ENCODE measurements around the gene LY6G5B. TPM values are rescaled to one million over a fixed set of nuclear protein-coding genes. Genes with fewer than 3 reads are reported as not detected.

LY6G5B gene
- total and polyA plus RNA-seq, 2 of the 4 experiments (the other 2 are of a cell fraction) = 2.2 to 13.6 TPM

- H3K9me1 ChIP-seq (ENCODE audit: insufficient read depth, low read length) = peaks cover 6% of the 10 kb centered on the region
- no peak overlapping the region for H3K4ac ChIP-seq (ENCODE audit: low read depth, low read length)
- H3K4me3 ChIP-seq (ENCODE audit: insufficient read depth, low read depth, low read length) = no peak overlapping the region
- H3K18ac ChIP-seq (ENCODE audit: low read depth, low read length) = no peak overlapping the region
- H3K9ac ChIP-seq (ENCODE audit: low read depth, low read length) = no peak overlapping the region
- peaks cover 58% of the 10 kb centered on the region for H3K36me3 ChIP-seq (ENCODE audit: control insufficient read depth, insufficient read depth, low read length)
- POLR2A ChIA-PET (ENCODE audit: unreplicated experiment) = interaction anchor here (0.6 kb wide), 1 partner anchor 274 kb away, joined by 3 read pairs; no protein-coding TSS in a partner anchor
- H2BK120ac ChIP-seq (ENCODE audit: low read depth, low read length) = no peak overlapping the region
- no peak overlapping the region for H3K56ac ChIP-seq (ENCODE audit: extremely low read depth, insufficient read depth, low read length)
- H3K4me1 ChIP-seq (ENCODE audit: control insufficient read depth, insufficient read depth, low read length) = no peaks in the 10 kb centered on the region
- no peaks in the 10 kb centered on the region for H3K27me3 ChIP-seq (ENCODE audit: control insufficient read depth, insufficient read depth, low read length)
- in situ Hi-C loops (cut with MboI; ENCODE audit: low sequenced_read_pairs) = no loop called here
- intact Hi-C loops (cut with micrococcal nuclease) = no loop called here
- H2AFZ ChIP-seq (replicated peaks; ENCODE audit: low read length, poor library complexity) = no peak overlapping the region
- ATAC-seq (ENCODE audit: low read depth) (no peak), DNase-seq (no peak)
- H3K4me2 ChIP-seq (ENCODE audit: low read depth, low read length) = no peak overlapping the region
- no peak overlapping the region for H3K23ac ChIP-seq (ENCODE audit: low read depth, low read length)
- H3K9me3 ChIP-seq (ENCODE audit: control insufficient read depth, insufficient read depth, low read length) = no peaks in the 10 kb centered on the region
- peaks cover 23 to 66% of the 10 kb centered on the region in 2 experiments for H3K79me1 ChIP-seq (ENCODE audit: low read depth in 1 of 2, low read length in 2 of 2)
- no peak overlapping the region for H4K8ac ChIP-seq (ENCODE audit: low read depth in 2 of 2, low read length in 2 of 2)
- no CpG with 5 or more reads among the region's 10 CpGs for WGBS, 2 experiments (ENCODE audit: extremely low coverage in 2 of 2, insufficient read length in 1 of 2)
- no peak overlapping the region for H2BK20ac ChIP-seq (ENCODE audit: low read depth, low read length)
- H2AK9ac ChIP-seq (replicated peaks; ENCODE audit: low read depth, low read length, poor library complexity) = no peak overlapping the region
- dilution Hi-C loops (cut with HindIII; ENCODE audit: low sequenced_read_pairs, unreplicated experiment) = no loop called here
- H2AK5ac ChIP-seq (ENCODE audit: low read depth, low read length) = no peak overlapping the region
- no peak overlapping the region for H3K14ac ChIP-seq (replicated peaks; ENCODE audit: low read depth, low read length)
- no peak overlapping the region for H4K5ac ChIP-seq (ENCODE audit: low read depth, low read length)
- H4K20me1 ChIP-seq (ENCODE audit: insufficient read depth, low read length) = peaks cover 55% of the 10 kb centered on the region
- BruUV-seq (replicated peaks) = no TSS peak
- H4K91ac ChIP-seq (ENCODE audit: insufficient read depth, low read depth, low read length) = no peak overlapping the region
- no peak overlapping the region for H2BK5ac ChIP-seq (ENCODE audit: low read depth, low read length, poor library complexity, severe bottlenecking)
- CTCF ChIA-PET = no interaction called here
- H2BK15ac ChIP-seq (ENCODE audit: low read depth, low read length) = no peak overlapping the region
- TF ChIP-seq RAD21 (IDR thresholded peaks at IDR 0.05; ENCODE audit: low read length) (no peak), POLR2A (IDR thresholded peaks at IDR 0.05; ENCODE audit: low read depth, low read length) (no peak), MAZ (IDR thresholded peaks at IDR 0.05; ENCODE audit: borderline replicate concordance, low read depth, low read length) (no peak), USF2 (IDR thresholded peaks at IDR 0.05; ENCODE audit: low read depth, low read length) (no peak), CHD1 (IDR thresholded peaks at IDR 0.05; ENCODE audit: low read depth, low read length) (no peak), RFX5 (IDR thresholded peaks at IDR 0.05; ENCODE audit: low read depth, low read length) (no peak), FOS (IDR thresholded peaks at IDR 0.05; ENCODE audit: low read depth, low read length) (no peak), BHLHE40 (IDR thresholded peaks at IDR 0.05; ENCODE audit: low read depth, low read length) (no peak), RCOR1 (IDR thresholded peaks at IDR 0.05; ENCODE audit: insufficient replicate concordance, low read length) (no peak), NFE2L2 (IDR thresholded peaks at IDR 0.05; ENCODE audit: low read depth, low read length) (no peak), SMC3 (IDR thresholded peaks at IDR 0.05; ENCODE audit: low read depth, low read length) (no peak)
- no peak overlapping the region for H3K27ac ChIP-seq (ENCODE audit: insufficient read depth, low read length)
Measured at GRCh38 chr6:31624070-31624469, 45.7 kb upstream of the LY6G5B start.

All from IMR-90 (cell line).